NCI-H345 treated with DMSO at 0.1 percent for 48 hours (cell line): Measurements from ENCODE around the gene CLEC16A.

ENCODE experiments used
- DNase-seq: peaks from one replicate; lab custom pipeline; 2025; ENCODE audit not compliant: unreplicated experiment; lab: John Stamatoyannopoulos, UW

The CLEC16A gene

DNA sequence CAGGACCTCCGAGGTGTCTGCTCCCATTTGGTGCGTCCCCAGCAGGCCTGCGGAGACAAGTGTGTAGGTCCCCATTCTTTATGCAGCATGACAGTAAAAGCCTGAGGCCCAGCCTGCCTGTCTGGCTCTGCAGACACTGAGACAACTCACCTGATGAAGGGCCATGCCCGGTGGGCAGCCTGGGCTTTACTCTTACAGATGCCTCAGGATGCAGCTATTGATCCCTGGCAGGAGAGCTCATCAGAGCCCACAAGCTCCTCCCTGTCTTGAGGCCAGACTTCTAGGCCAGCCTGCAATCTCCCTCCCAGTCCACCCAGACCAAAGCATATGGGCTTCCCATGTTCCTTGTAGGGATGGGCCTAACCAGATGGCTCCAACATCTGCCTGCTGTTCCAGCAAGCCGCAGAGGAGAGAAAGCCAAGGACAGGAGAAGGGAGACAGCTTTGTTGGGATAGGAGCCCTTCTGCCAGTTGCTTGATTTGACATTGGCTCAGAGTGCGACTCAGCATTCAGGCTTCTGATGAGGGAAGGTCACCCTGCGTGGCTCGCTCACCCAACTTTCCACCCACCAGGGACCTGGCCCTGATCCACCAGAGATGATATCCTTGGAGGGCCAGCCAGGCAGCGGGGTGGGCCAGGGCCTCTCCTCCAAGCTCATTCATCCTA lies 224.2 kb downstream of the CLEC16A start:
- DNase-seq: no peak

DNA sequence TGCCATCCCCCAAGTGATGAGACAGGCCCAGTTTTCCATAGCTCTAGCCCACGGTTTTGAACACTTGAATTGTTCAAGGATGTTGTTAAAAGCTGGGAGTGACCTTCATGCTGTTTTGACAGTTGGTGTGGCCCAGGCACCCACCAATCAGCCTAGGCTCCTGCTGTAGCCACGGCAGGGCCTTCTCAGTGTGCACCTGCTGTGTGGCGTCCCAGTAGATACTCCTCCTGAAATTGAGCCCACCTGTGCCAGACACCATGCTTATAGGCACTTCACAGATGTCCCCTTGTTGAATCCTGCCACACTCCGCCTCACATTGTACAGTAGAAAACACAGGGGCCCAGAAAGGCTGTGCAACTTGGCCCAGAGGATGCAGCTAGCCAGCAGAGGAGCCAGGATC lies 225.3 kb downstream of the CLEC16A start:
- DNase-seq: no peak

DNA sequence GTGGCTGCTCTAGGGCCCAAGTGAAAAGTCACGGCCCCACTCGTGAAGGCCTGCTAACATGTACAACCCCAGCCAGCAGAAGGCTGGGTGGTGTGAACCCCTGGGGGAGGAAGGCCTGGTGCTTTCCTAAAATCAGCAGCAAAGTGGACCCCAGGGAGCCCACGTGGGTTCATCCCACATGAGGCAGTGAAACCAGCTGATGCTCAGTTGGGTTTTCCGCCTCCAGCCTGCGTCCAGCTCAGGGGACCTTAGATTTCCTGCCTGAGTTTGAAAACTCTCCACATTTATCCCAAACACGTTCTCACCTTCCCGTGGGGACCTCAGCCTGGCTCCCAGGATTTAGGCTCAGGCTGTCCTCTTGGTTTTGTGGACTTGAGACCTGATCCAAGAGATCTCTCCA lies 225.8 kb downstream of the CLEC16A start:
- DNase-seq: no peak

DNA sequence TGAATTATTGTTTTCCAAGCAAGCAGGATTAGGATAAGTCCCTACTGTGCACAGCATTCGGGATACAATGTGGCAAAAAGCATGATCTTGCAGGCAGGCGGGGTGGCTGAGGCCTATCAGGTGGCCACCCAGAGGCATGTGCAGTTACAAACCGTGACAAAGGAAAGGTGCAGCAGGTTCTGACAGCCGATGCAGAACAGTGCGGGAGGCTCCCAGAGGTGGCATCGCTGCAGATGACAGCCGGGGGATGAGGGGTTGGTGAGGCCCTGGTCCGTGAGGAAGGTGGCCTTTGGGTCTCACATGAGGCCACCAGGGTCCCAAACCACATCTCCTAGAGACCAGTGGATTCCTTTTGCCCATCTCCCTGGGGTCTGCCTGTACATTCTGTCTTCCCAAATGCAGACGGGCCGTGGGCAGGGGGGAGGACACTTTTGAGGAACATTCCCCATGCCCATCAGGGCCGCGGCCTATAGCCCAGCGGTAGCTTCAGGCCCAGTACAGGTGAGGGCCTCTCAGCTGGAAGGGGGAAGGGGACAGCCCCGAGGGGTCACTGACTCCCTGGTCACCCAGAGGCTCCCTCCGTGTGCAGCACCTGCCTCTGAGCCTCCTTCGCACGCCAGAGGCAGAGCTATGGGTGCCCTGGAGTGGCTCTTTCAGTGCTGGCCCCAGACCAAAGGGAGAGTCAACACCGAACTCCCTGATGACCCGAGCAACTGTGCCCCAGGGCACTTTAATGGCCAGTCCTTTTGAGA lies 226.5 kb downstream of the CLEC16A start:
- DNase-seq: no peak

DNA sequence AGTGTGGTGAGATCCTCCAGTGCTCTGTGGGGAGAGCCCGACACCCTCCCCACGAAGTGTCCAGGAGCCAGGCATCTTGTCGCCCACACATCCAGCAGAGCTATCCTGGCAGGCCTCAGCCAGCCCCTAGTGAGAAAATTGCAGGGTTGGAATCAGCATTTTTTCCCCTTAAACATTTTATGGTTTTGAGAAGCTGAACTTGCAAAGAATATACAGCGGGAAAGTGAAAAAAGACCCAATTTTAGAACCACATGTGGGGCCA lies 227.0 kb downstream of the CLEC16A start:
- DNase-seq: no peak

DNA sequence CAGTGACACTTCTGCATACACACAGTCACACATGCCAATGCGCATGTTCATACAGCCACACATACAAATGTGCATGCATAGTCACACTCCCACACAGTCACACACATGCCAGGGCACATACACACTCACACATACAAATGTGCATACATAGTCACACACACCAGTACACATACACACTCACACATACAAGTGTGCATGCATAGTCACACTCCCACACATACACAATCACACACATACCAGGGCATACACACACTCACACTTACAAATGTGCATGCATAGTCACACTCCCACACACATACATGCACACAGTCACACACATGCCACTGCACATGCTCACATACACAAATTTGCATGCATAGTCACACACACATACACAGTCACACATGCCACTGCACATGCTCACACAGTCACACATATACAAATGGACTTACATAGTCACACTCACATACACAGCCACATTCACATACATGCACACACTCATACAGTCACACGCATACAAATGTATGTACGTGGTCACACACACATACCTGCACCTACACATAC lies 227.5 kb downstream of the CLEC16A start:
- no peak for DNase-seq

DNA sequence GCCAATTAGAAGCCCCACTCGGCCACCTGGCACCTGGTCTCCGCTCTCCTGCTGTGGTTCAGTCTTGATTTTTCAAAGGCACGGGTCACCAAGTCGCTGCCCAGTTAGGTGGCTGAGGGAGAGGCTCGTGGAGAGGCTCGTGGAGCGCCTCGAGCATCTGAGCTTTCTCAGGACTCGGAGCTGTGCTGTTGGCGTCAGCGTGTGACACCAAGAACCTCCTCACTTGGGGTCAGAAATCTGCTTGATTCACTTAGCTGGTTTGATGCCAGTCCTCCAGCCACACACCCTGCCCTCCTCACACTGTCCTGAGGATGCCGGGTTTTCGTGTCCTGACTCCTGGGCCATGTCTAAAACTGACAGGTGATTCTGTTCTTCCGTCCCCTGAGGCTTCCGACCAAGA lies 229.1 kb downstream of the CLEC16A start:
- no peak for DNase-seq

DNA sequence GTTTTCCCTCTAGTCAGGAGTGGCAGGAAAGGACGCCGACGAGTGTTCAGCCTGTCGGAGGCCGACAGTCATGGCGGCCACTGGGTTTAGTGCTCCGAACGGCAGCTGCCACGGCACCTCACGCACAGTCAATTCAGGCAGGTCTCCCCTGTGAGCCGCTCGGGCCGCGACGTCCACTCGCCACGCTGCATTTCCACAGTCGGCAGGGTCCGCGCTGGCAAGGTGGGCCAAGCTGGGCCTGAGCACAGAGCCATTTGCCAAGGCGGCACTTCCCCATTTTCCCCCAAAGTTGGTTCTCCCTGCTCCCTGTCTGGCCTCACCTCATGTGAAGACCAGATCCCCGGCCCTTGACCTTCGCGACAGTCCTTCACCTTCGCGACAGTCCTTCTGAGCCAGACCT lies 229.8 kb downstream of the CLEC16A start:
- no peak for DNase-seq

DNA sequence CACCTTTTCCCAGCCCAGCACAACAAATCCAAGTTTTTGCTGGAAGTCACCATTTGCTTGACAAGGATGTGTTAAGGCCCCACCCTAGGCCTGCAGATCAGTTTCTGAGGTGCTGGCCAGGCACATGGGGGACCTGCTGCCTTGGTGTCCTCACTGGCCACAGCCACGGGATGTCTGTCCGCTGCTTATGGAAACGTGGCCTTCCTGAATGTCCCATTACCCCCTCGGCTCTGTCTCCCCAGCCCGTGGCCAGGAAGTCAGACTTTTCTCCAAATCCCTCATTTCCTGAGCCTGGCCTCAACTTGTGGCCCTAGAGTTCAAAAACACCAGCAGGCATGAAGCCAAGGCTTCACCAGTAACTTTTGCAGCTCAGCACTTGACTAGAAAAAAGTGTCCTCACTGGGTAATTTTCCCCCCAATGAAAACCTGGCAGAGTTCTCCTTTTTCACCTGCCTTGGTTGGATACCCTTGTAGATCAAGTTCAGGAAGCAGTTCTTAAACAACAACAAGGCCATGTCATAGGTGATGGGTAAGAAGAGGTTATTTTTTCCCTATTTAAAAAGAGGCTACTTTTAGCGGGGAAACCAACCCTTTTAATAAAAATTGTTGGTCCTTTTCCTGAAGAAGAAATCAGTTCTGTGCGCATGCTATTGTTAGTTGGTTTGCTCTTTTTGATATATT lies 230.9 kb downstream of the CLEC16A start:
- DNase-seq: no peak

DNA sequence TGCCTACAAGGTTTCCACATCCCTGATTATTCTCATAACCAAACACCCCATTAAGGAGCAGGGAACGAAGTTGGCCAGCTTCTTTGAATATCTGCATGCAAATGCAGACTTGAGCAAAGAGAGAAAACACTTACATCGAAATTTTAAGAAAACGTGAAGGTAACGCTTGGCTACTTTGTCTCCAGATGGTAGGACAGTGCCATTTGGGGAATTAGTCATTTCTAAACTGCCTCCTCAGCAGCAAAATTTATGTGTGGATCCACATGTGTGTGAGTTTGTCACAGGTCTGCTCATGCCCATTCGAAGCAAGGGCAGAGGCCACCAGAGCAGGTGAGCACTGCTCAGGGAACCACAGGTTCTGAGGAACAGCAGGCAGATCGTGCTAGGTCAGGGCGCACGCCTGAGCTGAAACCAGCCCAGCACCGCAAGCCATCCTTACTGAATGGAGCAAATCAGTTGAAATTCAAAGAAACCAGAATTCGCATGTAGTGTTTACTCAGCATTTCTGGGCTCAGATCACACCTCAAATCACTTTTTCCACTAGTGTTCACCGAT lies 231.5 kb downstream of the CLEC16A start:
- DNase-seq: no peak

DNA sequence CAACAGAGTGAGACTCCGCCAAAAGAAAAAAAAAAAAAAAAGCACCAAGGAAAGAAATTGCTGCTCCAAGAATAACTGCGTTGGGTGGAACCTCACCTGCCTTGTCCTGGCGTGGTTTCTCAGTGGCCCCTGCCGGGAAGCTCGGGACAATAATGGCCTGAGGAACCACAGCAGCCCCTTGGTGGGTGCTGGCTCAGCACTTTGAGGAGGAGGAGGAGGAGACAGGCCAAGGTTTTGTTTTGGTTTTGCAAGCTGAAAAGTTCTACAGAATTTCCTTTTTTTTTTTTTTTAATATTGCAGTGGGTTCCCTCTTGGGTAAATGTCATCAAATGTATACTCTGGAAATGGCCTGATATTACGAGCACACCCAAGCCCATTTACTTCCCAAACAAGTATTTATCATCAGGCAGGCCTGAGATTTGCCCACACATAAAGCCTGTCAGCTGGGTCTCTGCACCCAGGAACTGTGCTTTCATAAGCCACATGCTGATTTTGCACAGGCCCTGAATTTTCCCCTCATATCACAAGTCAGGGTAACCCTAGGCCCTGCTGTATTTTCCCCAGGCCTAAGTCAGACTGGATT lies 233.3 kb downstream of the CLEC16A start:
- no peak for DNase-seq

DNA sequence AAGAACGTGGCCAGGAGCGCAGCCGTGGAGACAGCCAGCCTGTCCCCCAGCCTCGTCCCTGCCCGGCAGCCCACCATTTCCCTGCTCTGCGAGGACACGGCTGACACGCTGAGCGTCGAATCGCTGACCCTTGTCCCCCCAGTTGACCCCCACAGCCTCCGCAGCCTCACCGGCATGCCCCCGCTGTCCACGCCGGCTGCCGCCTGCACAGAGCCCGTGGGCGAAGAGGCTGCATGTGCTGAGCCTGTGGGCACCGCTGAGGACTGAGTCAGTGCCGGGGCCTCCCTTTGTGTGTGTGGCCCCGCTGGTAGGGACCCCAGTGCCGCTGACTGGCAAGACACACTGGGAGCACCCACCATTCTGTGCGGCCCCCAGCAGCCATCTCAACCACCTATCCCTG lies 234.1 kb downstream of the CLEC16A start:
- DNase-seq: no peak

DNA sequence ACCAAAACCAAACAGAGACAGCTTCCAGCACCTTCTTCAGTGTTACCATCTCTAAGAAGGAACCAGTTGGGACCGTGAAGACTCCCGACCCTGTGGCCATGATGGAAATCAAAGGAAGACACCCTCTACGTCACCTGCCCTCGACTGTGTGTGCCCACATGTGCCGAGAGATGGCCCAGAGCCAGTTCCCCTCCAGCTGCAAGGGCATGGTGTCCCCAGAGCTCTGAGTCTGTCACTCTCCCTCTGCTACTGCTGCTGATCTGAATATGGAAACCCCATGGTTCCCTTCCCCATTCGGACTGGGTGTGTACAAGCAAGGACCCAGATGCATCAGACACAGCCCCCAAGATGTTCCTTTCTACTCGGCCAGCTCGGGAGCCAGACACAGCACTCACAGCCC lies 235.2 kb downstream of the CLEC16A start:
- DNase-seq: no peak

DNA sequence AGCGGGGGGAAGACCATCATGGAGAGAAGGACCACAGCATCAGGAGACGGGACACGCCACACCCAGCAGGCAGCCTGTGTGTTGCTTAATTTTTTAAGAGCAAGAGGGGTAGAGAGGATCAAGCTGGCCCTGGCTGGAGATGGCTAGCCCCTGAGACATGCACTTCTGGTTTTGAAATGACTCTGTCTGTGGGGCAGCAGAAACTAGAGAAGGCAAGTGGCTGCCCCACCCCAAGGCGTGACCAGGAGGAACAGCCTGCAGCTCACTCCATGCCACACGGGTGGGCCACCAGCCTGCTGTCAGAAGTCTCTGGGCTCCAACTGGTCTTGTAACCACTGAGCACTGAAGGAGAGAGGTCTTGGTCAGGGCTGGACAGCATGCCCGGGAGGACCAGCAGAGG lies 236.1 kb downstream of the CLEC16A start:
- DNase-seq: no peak

DNA sequence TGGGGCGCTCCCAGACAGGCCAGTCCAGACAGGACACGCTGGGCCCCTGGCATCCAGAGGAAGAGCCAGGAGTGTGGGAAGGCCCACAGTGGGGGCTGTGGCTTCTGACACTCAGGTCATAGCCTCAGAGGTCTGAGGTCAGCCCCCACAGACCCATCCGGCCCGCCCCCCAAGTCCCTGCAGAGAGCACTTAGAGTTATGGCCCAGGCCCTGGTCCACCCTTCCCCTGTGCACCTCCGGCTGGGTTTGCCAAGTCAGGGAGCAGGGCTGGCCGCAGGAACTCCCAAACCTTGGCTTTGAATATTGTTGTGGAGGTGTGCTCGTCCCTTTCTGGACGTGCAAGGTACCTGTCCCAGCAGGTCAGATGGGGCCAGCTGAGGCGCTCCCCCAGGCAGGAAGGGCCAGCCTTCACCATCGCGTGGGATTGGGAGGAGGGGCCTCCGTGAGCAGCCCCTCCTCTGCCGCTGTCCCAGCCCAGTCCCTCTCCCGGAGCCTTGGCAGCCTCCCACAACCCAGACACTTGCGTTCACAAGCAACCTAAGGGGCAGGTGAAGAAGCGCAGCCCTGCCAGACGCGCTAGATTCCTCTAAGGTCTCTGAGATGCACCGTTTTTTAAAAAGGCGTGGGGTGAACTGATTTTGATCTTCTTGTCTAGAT lies 237.0 kb downstream of the CLEC16A start:
- DNase-seq: no peak

DNA sequence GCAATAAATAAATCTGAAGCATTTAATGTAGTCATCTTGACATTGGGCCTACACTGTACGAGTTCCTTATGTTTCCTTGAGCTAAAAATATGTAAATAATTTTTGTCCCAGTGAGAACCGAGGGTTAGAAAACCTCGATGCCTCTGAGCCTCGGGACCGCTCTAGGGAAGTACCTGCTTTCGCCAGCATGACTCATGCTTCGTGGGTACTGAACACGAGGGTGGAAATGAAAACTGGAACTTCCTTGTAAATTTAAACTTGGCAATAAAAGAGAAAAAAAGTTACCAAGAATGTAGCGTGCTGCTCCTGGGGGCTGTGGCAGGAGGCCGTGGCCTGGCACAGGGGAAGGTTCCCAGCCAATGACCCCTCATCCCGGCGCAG lies 237.5 kb downstream of the CLEC16A start:
- no peak for DNase-seq

DNA sequence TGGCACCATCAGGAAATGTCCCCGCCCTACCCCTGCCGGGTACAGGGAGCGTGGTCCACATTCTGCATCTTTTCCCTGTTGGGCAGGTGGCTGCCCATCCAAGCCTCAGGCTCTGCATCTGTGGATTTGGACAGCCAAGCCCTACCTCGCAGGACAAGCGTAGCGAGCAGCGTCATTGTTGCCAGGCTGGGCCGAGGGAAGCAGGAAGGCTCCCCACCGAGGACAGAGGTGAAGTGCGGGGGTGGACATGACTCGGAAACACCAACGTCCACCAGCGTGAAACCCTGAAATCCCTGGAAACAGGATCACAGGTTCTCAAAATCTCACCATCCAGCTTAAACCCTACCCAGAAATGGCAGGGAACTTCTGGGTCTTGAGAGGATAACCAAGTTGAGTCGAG lies 238.0 kb downstream of the CLEC16A start:
- DNase-seq: no peak

DNA sequence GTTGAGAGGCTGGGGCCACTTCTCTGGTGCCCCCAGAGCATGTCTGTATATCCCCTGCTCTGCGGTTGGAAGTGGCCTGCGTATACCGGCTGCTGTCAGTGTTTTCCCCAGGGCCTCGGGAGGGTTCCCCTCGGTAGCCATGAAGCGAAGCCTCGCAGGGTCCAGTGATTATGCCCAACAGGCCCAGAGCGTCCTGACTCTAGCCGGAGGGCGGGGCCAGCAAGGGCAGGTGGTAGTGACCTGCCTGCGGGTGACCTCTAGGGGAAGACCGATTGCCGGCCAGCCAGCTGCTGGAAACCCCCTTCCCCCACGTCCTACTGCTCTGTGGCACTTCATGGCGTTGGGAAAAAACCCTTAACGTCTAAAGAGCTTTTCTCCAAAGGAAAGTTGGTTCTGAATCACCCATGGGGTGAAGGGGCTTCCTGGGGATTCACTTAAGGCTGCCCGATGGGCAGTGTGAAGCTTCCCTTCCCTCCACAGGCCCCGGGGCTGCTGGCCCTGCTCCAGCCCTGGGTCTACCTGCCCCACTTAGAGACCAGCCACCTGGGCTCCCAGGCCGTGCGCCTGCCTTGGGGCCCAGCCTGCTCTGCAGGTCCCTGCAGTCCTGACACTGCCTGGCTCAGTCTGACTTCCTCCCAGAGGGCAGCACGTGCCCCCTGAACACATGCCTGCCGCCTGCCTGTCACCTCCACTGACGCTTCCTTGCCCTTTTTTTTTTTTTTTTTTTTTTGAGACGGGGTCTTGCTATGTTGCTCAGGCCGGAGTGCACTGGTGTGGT lies 238.9 kb downstream of the CLEC16A start:
- no peak for DNase-seq

DNA sequence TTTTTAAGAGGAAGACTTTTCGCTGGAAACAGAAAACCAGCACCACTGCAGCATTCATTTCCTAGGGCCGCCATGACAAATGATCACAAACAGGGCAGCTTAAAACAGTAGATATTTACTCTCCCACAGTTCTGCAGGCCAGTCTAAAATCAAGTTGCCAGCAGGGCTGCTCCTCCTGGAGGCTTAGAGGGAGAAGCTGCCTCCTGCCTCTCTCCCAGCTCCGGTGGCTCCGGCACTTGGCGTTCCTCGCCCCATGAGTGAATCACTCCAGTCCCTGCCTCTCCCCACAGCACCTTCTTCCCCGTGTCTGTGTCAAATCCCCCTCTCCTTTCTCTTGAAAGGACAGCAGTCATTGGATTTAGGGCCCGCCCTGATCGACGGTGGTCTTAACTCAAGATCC lies 239.6 kb downstream of the CLEC16A start:
- no peak for DNase-seq

DNA sequence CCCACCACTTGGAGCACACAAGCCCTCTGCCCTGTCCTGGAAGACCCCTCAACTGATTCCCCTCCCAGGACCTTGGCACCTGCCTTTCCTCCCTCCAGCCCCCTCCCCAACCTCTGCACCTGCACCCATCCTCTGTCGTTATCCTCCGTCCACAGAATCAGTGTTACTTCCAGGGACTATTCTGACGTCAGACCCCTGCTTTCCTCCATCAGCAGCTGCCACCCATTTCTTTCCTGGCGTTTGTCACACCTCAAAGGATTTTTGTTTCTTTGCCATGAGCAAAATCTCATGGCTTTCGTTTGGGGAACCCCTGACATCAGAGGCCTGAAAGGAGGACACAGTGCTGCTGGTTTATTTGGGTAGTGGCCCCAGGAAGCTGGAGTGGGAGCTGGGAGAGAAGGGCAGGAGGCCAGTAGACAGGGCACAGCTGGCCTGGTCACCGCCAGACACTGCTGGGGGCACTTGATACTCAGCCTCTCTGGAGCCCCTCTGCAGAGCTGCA lies 243.2 kb downstream of the CLEC16A start:
- no peak for DNase-seq
